ENCODE data around the gene NPTXR. TPM values are rescaled to one million over a fixed set of nuclear protein-coding genes. Genes with fewer than 3 reads are reported as not detected.

NPTXR gene
- total RNA-seq, 4 donors from 2014 or later: 3.6 to 8.7 (median 4.4) TPM

- TF ChIP-seq POLR2A (IDR thresholded peaks at IDR 0.05): no peak
- TF ChIP-seq, protein P1, sequence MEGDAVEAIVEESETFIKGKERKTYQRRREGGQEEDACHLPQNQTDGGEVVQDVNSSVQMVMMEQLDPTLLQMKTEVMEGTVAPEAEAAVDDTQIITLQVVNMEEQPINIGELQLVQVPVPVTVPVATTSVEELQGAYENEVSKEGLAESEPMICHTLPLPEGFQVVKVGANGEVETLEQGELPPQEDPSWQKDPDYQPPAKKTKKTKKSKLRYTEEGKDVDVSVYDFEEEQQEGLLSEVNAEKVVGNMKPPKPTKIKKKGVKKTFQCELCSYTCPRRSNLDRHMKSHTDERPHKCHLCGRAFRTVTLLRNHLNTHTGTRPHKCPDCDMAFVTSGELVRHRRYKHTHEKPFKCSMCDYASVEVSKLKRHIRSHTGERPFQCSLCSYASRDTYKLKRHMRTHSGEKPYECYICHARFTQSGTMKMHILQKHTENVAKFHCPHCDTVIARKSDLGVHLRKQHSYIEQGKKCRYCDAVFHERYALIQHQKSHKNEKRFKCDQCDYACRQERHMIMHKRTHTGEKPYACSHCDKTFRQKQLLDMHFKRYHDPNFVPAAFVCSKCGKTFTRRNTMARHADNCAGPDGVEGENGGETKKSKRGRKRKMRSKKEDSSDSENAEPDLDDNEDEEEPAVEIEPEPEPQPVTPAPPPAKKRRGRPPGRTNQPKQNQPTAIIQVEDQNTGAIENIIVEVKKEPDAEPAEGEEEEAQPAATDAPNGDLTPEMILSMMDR (IDR thresholded peaks at IDR 0.05): no peak
- WGBS, 2 donors: 89 to 96% methylated on average over 1 of the region's 1 CpG
- Histone ChIP-seq H3K27ac (no peak overlapping the region), H3K9me3 (no peaks in the 10 kb centered on the region), H3K36me3 (no peaks in the 10 kb centered on the region), H3K4me3 (replicated peaks in 1 of 3) (no peak overlapping the region), H3K27me3 (no peaks in the 10 kb centered on the region), H3K4me1 (no peaks in the 10 kb centered on the region)
- intact Hi-C loops (cut with DNase I): no loop called here
- DNase-seq: no peak
These were observed 8.7 kb upstream of the NPTXR start for GRCh38 chr22:38852522-38852921.

GRCh38 chr22:38850941-38851849, 7.4 kb upstream of the NPTXR start:
- TF ChIP-seq, protein P1 (IDR thresholded peaks at IDR 0.05): no peak
- TF ChIP-seq POLR2A (IDR thresholded peaks at IDR 0.05): no peak
- no peak for DNase-seq
- H3K27me3 ChIP-seq: no peaks in the 10 kb centered on the region

DNA sequence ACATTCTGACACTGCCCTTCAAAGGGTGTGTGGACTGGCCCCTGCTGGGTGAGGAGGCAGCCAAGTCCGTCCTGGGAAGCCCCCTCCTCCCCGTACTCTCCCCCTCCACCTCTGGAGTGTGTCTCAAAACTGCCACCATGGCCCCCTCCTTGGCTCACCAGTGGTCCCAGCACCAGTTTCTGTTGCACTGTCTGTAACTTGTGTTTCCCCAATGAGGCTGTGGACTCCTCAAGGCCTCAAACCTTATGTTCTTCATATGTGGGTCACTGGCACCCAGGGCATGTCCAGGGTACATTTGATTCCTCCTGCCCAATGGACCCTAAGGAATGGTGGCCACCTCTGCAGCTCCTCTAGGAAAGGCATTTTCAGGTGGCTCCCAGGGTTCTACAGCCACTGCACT, 6.6 kb upstream of the NPTXR start:
- Histone ChIP-seq H3K9me3 (no peaks in the 10 kb centered on the region), H3K4me3 (replicated peaks in 1 of 3) (no peak overlapping the region), H3K27ac (no peak overlapping the region), H3K27me3 (no peaks in the 10 kb centered on the region), H3K4me1 (no peaks in the 10 kb centered on the region), H3K36me3 (no peaks in the 10 kb centered on the region)
- intact Hi-C loops (cut with DNase I): no loop called here
- TF ChIP-seq, protein P1 (IDR thresholded peaks at IDR 0.05): no peak
- TF ChIP-seq POLR2A (IDR thresholded peaks at IDR 0.05): no peak
- 51 to 67% methylated on average over 1 to 2 of the region's 2 CpGs for WGBS, 2 donors
- DNase-seq: no peak

More at GRCh38 chr22:38850941-38851849, 7.4 kb upstream of the NPTXR start:
- Histone ChIP-seq H3K4me1 (no peaks in the 10 kb centered on the region), H3K4me3 (replicated peaks in 1 of 3) (no peak overlapping the region), H3K36me3 (no peaks in the 10 kb centered on the region), H3K27ac (no peak overlapping the region), H3K9me3 (no peaks in the 10 kb centered on the region)
- WGBS, 2 donors: 33 to 51% methylated on average over 14 to 15 of the region's 15 CpGs
- intact Hi-C loops (cut with DNase I): no loop called here

DNA sequence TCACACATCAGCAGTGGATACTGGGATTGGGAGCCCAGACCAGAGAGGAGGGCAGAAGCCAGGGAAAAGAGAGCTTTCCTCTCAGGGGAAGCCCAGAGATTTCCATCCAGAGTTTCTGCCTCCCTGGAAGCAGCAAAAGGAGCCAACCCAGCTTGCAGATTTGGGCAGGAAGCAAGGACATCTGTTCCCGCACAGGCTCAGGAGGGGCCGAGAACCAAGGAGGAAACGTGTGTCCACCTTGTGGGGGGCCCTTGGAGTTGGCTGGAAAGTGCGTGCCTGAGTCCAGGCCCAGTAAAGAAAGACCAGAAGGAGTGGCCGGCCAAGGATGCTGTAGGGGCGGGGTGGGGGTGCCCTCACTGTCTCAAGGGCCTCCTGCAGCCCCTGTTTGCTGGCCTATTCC, 6.0 kb upstream of the NPTXR start:
- Histone ChIP-seq H3K27ac (no peak overlapping the region), H3K9me3 (no peaks in the 10 kb centered on the region), H3K4me3 (replicated peaks in 1 of 3) (no peak overlapping the region), H3K27me3 (no peaks in the 10 kb centered on the region), H3K4me1 (no peaks in the 10 kb centered on the region), H3K36me3 (no peaks in the 10 kb centered on the region)
- no peak for DNase-seq
- no peak for TF ChIP-seq POLR2A (IDR thresholded peaks at IDR 0.05)
- TF ChIP-seq, protein P1 (IDR thresholded peaks at IDR 0.05): no peak
- intact Hi-C loops (cut with DNase I): no loop called here
- 81% methylated on average over 6 of the region's 6 CpGs for WGBS, 2 donors

- Histone ChIP-seq H3K9me3 (no peaks in the 10 kb centered on the region), H3K27ac (no peak overlapping the region)
These were observed 2.6 kb upstream of the NPTXR start for GRCh38 chr22:38846412-38846811.

More at GRCh38 chr22:38846412-38846811, 2.6 kb upstream of the NPTXR start:
- intact Hi-C loops (cut with DNase I): no loop called here
- no peaks in the 10 kb centered on the region for H3K27me3 ChIP-seq
- H3K36me3 ChIP-seq: no peaks in the 10 kb centered on the region
- WGBS, 2 donors: 96 to 98% methylated on average over 1 of the region's 1 CpG
- TF ChIP-seq, protein P1 (IDR thresholded peaks at IDR 0.05): no peak
- no peak for TF ChIP-seq POLR2A (IDR thresholded peaks at IDR 0.05)
- H3K4me1 ChIP-seq: peaks cover 5 to 13% of the 10 kb centered on the region in 2 donors
- H3K4me3 ChIP-seq (replicated peaks in 1 of 3): no peak overlapping the region
- DNase-seq: no peak

All from thyroid gland (tissue), 4 donors.